ENCODE results near the gene DAPK1.

DAPK1 gene

GRCh38 chr9:87512311-87512710, 14.6 kb downstream of the DAPK1 start:
- no peaks in the 10 kb centered on the region; the same call in 1 of the 2 replicates for H3K9me3 ChIP-seq (replicated peaks; ENCODE audit: insufficient read depth, low read length)
- H3K27me3 ChIP-seq (replicated peaks; ENCODE audit: insufficient read depth, low read length) = no peaks in the 10 kb centered on the region
- peaks cover 35% of the 10 kb centered on the region; the same call in 1 of the 2 replicates for H3K79me2 ChIP-seq (ENCODE audit: low read length)
- H3K4me1 ChIP-seq (ENCODE audit: low read length) = no peaks in the 10 kb centered on the region
- H3K9ac ChIP-seq (ENCODE audit: low read length) = no peak overlapping the region
- DNase-seq = no peak
- H3K36me3 ChIP-seq (replicated peaks; ENCODE audit: insufficient read depth, low read length) = 0 out of 2 replicates have a peak, but pooled peaks cover 7% of the 10 kb centered on the region
- TF ChIP-seq, protein P1, sequence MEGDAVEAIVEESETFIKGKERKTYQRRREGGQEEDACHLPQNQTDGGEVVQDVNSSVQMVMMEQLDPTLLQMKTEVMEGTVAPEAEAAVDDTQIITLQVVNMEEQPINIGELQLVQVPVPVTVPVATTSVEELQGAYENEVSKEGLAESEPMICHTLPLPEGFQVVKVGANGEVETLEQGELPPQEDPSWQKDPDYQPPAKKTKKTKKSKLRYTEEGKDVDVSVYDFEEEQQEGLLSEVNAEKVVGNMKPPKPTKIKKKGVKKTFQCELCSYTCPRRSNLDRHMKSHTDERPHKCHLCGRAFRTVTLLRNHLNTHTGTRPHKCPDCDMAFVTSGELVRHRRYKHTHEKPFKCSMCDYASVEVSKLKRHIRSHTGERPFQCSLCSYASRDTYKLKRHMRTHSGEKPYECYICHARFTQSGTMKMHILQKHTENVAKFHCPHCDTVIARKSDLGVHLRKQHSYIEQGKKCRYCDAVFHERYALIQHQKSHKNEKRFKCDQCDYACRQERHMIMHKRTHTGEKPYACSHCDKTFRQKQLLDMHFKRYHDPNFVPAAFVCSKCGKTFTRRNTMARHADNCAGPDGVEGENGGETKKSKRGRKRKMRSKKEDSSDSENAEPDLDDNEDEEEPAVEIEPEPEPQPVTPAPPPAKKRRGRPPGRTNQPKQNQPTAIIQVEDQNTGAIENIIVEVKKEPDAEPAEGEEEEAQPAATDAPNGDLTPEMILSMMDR (IDR thresholded peaks at IDR 0.05; ENCODE audit: low read length) = no peak
- TF ChIP-seq EZH2 (optimal IDR thresholded peaks at IDR 0.05; ENCODE audit: low read depth, low read length) (no peak), EZH2phosphoT487 (IDR thresholded peaks at IDR 0.05; ENCODE audit: low read length) (no peak)
- H2AFZ ChIP-seq (ENCODE audit: low read length) = no peak overlapping the region
- H4K20me1 ChIP-seq (ENCODE audit: insufficient read depth, low read length) = no peaks in the 10 kb centered on the region
- H3F3A ChIP-seq (ENCODE audit: insufficient read depth, low read length) = no peaks in the 10 kb centered on the region
- no peaks in the 10 kb centered on the region for H3K9me2 ChIP-seq (replicated peaks; ENCODE audit: insufficient read depth, low read length)
- H3K4me2 ChIP-seq (ENCODE audit: low read depth, low read length) = no peak overlapping the region
- no peak overlapping the region for H3K4me3 ChIP-seq (ENCODE audit: low read length)
- no peak overlapping the region for H3K27ac ChIP-seq (ENCODE audit: low read length)

GRCh38 chr9:87513161-87513560, 15.5 kb downstream of the DAPK1 start:
- no peak overlapping the region for H2AFZ ChIP-seq (ENCODE audit: low read length)
- H3K4me2 ChIP-seq (ENCODE audit: low read depth, low read length) = no peak overlapping the region
- H3K4me3 ChIP-seq (ENCODE audit: low read length) = no peak overlapping the region
- peaks cover 36% of the 10 kb centered on the region; the same call in 1 of the 2 replicates for H3K79me2 ChIP-seq (ENCODE audit: low read length)
- no peak overlapping the region for H3K9ac ChIP-seq (ENCODE audit: low read length)
- H3K4me1 ChIP-seq (ENCODE audit: low read length) = no peaks in the 10 kb centered on the region
- no peak overlapping the region for H3K27ac ChIP-seq (ENCODE audit: low read length)
- DNase-seq = no peak
- H4K20me1 ChIP-seq (ENCODE audit: insufficient read depth, low read length) = no peaks in the 10 kb centered on the region
- 0 out of 2 replicates have a peak, but pooled peaks cover 2% of the 10 kb centered on the region for H3K36me3 ChIP-seq (replicated peaks; ENCODE audit: insufficient read depth, low read length)
- no peaks in the 10 kb centered on the region for H3F3A ChIP-seq (ENCODE audit: insufficient read depth, low read length)
- TF ChIP-seq EZH2 (optimal IDR thresholded peaks at IDR 0.05; ENCODE audit: low read depth, low read length) = no peak
- no peak for TF ChIP-seq EZH2phosphoT487 (IDR thresholded peaks at IDR 0.05; ENCODE audit: low read length)
- TF ChIP-seq, protein P1 (IDR thresholded peaks at IDR 0.05; ENCODE audit: low read length) = no peak
- H3K9me2 ChIP-seq (replicated peaks; ENCODE audit: insufficient read depth, low read length) = no peaks in the 10 kb centered on the region
- H3K27me3 ChIP-seq (replicated peaks; ENCODE audit: insufficient read depth, low read length) = no peaks in the 10 kb centered on the region
- H3K9me3 ChIP-seq (replicated peaks; ENCODE audit: insufficient read depth, low read length) = no peaks in the 10 kb centered on the region; the same call in 1 of the 2 replicates

DNA sequence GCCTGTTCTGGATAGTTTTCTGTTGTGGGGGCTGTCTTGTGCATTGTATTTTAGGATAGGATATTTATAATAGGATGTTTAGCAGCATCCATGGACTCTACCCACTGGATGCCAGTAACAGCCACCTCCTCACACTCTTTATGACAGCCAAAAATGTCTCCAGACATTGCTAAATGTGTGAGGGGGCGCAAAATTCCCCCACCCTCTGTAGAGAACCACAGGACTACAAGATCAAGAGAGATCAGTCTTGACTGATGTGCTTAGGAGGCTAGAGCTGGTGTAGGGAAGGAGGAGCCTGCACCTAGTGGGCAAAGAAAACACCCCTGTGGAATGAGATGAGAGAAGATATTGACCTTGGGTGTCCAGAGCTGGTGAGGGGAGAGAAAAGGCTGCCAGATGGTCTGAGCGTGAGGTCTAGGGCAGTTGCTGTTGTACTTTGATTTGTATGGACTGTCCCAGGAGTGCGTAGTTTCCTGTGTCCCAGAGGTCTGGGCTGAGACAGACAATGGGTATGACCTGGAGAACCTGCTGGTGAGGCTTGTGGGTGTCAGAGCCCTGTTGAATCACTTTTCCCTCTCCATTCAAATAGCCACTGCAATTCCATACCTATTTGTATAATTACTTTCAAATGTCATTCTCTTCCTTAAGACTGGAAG, 16.3 kb downstream of the DAPK1 start:
- Histone ChIP-seq H3K9ac (ENCODE audit: low read length) (no peak overlapping the region), H3K79me2 (ENCODE audit: low read length) (peaks cover 44% of the 10 kb centered on the region), H3K9me2 (replicated peaks; ENCODE audit: insufficient read depth, low read length) (no peaks in the 10 kb centered on the region), H3K36me3 (replicated peaks; ENCODE audit: insufficient read depth, low read length) (0 out of 2 replicates have a peak, but pooled peaks cover 2% of the 10 kb centered on the region), H3K4me3 (ENCODE audit: low read length) (no peak overlapping the region), H3K4me1 (ENCODE audit: low read length) (no peaks in the 10 kb centered on the region), H3K4me2 (ENCODE audit: low read depth, low read length) (no peak overlapping the region), H3K27me3 (replicated peaks; ENCODE audit: insufficient read depth, low read length) (no peaks in the 10 kb centered on the region), H2AFZ (ENCODE audit: low read length) (no peak overlapping the region), H4K20me1 (ENCODE audit: insufficient read depth, low read length) (no peaks in the 10 kb centered on the region), H3F3A (ENCODE audit: insufficient read depth, low read length) (no peaks in the 10 kb centered on the region), H3K9me3 (replicated peaks; ENCODE audit: insufficient read depth, low read length) (no peaks in the 10 kb centered on the region; the same call in 1 of the 2 replicates), H3K27ac (ENCODE audit: low read length) (no peak overlapping the region)
- DNase-seq = no peak
- TF ChIP-seq EZH2 (optimal IDR thresholded peaks at IDR 0.05; ENCODE audit: low read depth, low read length) (no peak), EZH2phosphoT487 (IDR thresholded peaks at IDR 0.05; ENCODE audit: low read length) (no peak)
- TF ChIP-seq, protein P1 (IDR thresholded peaks at IDR 0.05; ENCODE audit: low read length) = no peak
